ENCODE results near the gene MALSU1. TPM values are rescaled to one million over a fixed set of nuclear protein-coding genes. Genes with fewer than 3 reads are reported as not detected.

The MALSU1 gene
- total and polyA plus RNA-seq, 2 of the 13 experiments (the other 11 are each of a cell fraction or from before 2014, with no cell fraction given) = 72.0 to 141 TPM

DNA sequence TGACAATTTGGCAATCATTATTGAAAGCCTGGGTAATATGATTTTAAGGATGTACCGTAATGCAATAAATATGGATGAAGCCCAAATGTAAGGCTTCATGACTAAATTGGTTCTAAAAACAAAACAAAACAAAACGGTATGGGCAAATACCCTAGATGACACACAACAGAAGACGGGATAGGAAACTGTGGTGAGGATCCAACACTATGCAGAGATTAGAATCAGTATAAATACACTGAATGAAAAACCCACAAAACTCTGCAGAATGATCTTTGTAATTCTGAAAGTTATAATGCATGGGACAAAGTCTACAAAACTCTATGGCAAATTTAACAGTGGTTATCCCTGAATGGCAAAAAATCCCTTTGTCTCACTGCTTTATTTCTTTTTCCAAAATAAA is 57.6 kb downstream of the MALSU1 start:
- DNase-seq (ENCODE audit: low spot score) (no peak), ATAC-seq (peak; percentile 38), FAIRE-seq (no peak)
- Histone ChIP-seq H3K4me1 (ENCODE audit: insufficient read depth, low read length) (peaks cover 71% of the 10 kb centered on the region), H2AFZ (ENCODE audit: low read length) (no peak overlapping the region), H3K27ac (ENCODE audit: extremely low read length, insufficient read depth, low read length) (peak overlapping the region; percentile 82), H3K4me3 (replicated peaks in 1 of 3; ENCODE audit: insufficient read depth in 1 of 3, low read depth in 2 of 3, low read length in 3 of 3) (peak overlapping the region in 1 of 3 experiments; percentile 1; a peak in 2 of 6 replicates), H3K27me3 (ENCODE audit: control insufficient read depth in 1 of 2, insufficient read depth in 2 of 2, low read length in 2 of 2) (no peaks in the 10 kb centered on the region), H4K20me1 (ENCODE audit: insufficient read depth, low read length) (no peaks in the 10 kb centered on the region), H3K9me3 (ENCODE audit: low read length) (no peaks in the 10 kb centered on the region), H3K9ac (ENCODE audit: insufficient read depth, low read depth, low read length) (peak overlapping the region; percentile 2; the same call in 1 of the 2 replicates), H3K4me2 (ENCODE audit: low read depth, low read length) (peak overlapping the region; percentile 74), H3K79me2 (ENCODE audit: insufficient read depth, low read length) (peaks cover 8% of the 10 kb centered on the region), H3K36me3 (replicated peaks in 1 of 2; ENCODE audit: control insufficient read depth in 1 of 2, insufficient read depth in 2 of 2, low read length in 2 of 2) (peaks cover under 1 to 3% of the 10 kb centered on the region in 2 experiments; a peak in 1 of 5 replicates)
- ChIA-PET POLR2A (interaction anchor here (0.6 kb wide), 1 partner anchor 72 kb away, joined by 3 read pairs; no protein-coding TSS in a partner anchor), CTCF (ENCODE audit: low intra/inter-chr PET ratio, low total read pairs) (interaction anchor here (1.3 kb wide), 1 partner anchor 22 kb away, joined by 3 read pairs; no protein-coding TSS in a partner anchor)
- intact Hi-C loops (cut with micrococcal nuclease; ENCODE audit: unreplicated experiment) (loop anchor here (1.0 to 5.0 kb wide), 4 partner anchors 36 to 118 kb away; no protein-coding TSS in a partner anchor), in situ Hi-C loops (cut with HindIII; ENCODE audit: extremely low pct_ligation_motif_present, low pct_unique_long_range_greater_than_20kb) (no loop called here)
- 27% methylated on average over 3 of the region's 3 CpGs for WGBS (ENCODE audit: low lambda C conversion rate)
- BruUV-seq (replicated peaks) = TSS peak; percentile 39
- TF ChIP-seq HOXA5 (CRISPR knock-in tag; IDR thresholded peaks at IDR 0.05) = 0 out of 2 replicates have a peak, but pooled peaks have one; percentile 1
- no peak for TF ChIP-seq ZNF335 (CRISPR knock-in tag; IDR thresholded peaks at IDR 0.05)
- TF ChIP-seq RBM22 (optimal IDR thresholded peaks at IDR 0.05; ENCODE audit: low read length) = no peak
- no peak for TF ChIP-seq FOXC1 (CRISPR knock-in tag; IDR thresholded peaks at IDR 0.05; ENCODE audit: borderline replicate concordance)
- TF ChIP-seq ZSCAN21 (CRISPR knock-in tag; IDR thresholded peaks at IDR 0.05; ENCODE audit: borderline replicate concordance) = no peak
- no peak for TF ChIP-seq ZSCAN20 (CRISPR knock-in tag; IDR thresholded peaks at IDR 0.05; ENCODE audit: borderline replicate concordance)
